IPS-18a (cell line): ENCODE results near the gene SOX21.
A peak's percentile ranks its signal among the peaks of the same experiment; 100 is the strongest.

Experiments
- H3K27ac ChIP-seq: one replicate; pipeline ENCODE4 v1.5.1; 2013; ENCODE audit warnings: low read length
- H3K27me3 ChIP-seq: one replicate; pipeline ENCODE4 v1.6.1; 2013; ENCODE audit warnings: mild to moderate bottlenecking, low read length; ENCODE audit not compliant: control insufficient read depth, insufficient read depth
- H3K36me3 ChIP-seq: one replicate; pipeline ENCODE4 v1.6.1; 2013; ENCODE audit warnings: low read depth, low read length; ENCODE audit not compliant: control insufficient read depth
- H3K4me1 ChIP-seq: one replicate; pipeline ENCODE4 v1.6.1; 2013; ENCODE audit warnings: low read depth, low read length; ENCODE audit not compliant: control insufficient read depth
- H3K4me3 ChIP-seq: one replicate; pipeline ENCODE4 v1.5.1; 2013; ENCODE audit warnings: low read length
- H3K9ac ChIP-seq: one replicate; pipeline ENCODE4 v1.6.1; 2013; ENCODE audit warnings: mild to moderate bottlenecking, low read length, moderate library complexity
- H3K9me3 ChIP-seq: one replicate; pipeline ENCODE4 v1.6.1; 2013; ENCODE audit warnings: low read depth, low read length; ENCODE audit not compliant: control insufficient read depth

SOX21 gene

DNA sequence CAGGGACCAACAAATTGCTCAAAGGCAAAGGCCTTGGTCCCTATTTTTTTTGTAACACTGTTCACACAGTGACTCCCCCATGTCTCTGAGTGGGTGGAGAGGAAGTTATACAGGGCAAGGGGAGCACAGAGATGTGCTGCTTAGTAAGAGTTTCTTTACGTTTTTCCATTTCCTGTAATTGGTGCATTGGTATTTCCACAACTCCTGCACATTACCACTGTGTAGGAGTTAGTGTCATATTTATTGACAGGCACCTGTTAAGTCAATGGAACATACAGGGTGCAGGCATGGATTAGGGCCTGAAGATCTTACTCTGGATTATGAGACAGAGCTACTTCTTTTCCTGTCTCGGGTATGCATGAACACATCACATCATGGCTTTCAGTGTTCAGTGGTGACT is 45.2 kb downstream of the SOX21 start:
- H3K27ac ChIP-seq: no peak overlapping the region

DNA sequence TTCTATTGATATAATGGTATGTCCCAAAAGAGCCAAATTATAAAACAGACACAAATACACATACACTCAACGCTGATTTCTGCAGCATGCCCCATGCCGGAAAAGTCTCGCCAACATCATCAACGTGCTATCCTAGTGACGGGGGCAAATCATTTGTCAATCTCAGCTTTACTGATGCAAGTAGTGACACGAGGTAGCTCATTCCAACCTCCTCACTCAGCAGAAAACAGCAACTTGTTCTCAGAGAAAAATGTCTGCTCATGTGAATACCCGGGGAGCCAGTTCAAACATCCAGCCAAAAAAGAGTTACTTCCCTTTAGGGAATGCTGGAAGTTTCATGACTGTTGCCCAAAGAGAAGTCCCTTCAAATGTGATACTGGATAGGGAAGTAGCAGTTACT is 46.3 kb downstream of the SOX21 start:
- no peak overlapping the region for H3K4me3 ChIP-seq
- H3K4me1 ChIP-seq: peaks cover 16% of the 10 kb centered on the region
- no peaks in the 10 kb centered on the region for H3K9me3 ChIP-seq
- no peaks in the 10 kb centered on the region for H3K36me3 ChIP-seq
- no peak overlapping the region for H3K9ac ChIP-seq
- no peak overlapping the region for H3K27ac ChIP-seq
- H3K27me3 ChIP-seq: peaks cover 11% of the 10 kb centered on the region

More for the DNA sequence above, 45.2 kb downstream of the SOX21 start:
- peaks cover 10% of the 10 kb centered on the region for H3K4me1 ChIP-seq
- H3K27me3 ChIP-seq: peaks cover 10% of the 10 kb centered on the region
- no peak overlapping the region for H3K4me3 ChIP-seq
- no peaks in the 10 kb centered on the region for H3K9me3 ChIP-seq
- no peak overlapping the region for H3K9ac ChIP-seq
- no peaks in the 10 kb centered on the region for H3K36me3 ChIP-seq

- H3K4me1 ChIP-seq: peaks cover 20% of the 10 kb centered on the region
- no peaks in the 10 kb centered on the region for H3K36me3 ChIP-seq
- no peak overlapping the region for H3K27ac ChIP-seq
- no peak overlapping the region for H3K9ac ChIP-seq
- H3K9me3 ChIP-seq: no peaks in the 10 kb centered on the region
- peaks cover 11% of the 10 kb centered on the region for H3K27me3 ChIP-seq
- no peak overlapping the region for H3K4me3 ChIP-seq
These were observed 47.5 kb downstream of the SOX21 start for GRCh38 chr13:94664889-94665288.

DNA sequence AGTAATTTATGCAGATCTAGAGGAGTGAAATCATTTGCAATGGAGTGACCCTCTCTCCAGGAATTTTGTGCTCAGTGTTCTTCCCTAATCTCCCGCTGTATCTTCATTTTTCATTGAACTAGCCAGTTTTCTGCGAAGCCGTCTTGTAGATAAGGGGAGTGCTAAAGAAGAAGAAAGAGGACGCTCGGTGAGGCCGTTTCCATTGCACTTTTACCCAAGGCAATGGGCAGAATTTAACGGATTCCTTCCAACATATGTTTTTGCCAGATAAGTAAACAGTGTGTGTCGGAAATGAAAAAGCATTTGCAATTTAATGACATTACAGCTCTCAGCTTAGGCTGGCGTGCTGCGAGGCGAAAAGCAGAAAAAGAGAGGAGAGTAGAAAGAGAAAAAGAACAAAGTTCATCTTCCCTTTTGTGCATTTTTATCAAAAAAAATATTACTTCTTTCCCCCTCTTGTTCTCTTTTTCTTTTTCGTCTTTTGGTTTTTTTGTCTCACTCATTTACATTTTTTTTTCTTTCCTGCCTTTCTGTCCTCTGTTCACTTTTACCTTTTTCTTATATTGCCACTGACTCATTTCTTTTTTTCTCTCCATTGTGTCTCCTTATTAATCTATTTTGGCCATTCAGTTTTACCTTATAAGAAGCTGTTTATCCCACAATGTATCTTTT is 49.9 kb downstream of the SOX21 start:
- Histone ChIP-seq H3K4me1 (peaks cover 20% of the 10 kb centered on the region), H3K27me3 (peaks cover 11% of the 10 kb centered on the region), H3K27ac (no peak overlapping the region), H3K9ac (no peak overlapping the region), H3K36me3 (no peaks in the 10 kb centered on the region), H3K9me3 (no peaks in the 10 kb centered on the region), H3K4me3 (peak overlapping the region; percentile 16)

DNA sequence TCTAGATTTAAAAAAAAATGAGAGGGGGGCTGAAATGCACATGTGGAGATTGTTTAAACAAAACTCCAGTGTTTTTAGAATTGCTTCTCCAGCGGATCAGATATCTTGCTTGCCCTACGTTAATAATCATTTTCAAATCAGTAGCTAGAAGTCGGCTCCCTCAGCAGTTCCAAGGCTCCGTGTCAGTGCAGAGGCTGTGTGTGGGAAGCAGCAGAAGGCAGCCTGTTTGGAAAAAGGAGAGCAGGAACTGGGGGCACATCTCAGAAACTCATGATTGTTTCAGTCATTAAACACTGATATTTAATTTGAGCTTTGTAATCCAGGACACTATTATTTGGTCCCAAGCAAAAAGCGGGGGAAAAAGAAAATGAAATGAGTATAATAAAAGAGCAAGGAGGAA is 50.9 kb downstream of the SOX21 start:
- no peak overlapping the region for H3K9ac ChIP-seq
- peaks cover 20% of the 10 kb centered on the region for H3K4me1 ChIP-seq
- H3K36me3 ChIP-seq: no peaks in the 10 kb centered on the region
- H3K9me3 ChIP-seq: no peaks in the 10 kb centered on the region
- no peak overlapping the region for H3K4me3 ChIP-seq
- no peak overlapping the region for H3K27ac ChIP-seq
- H3K27me3 ChIP-seq: peaks cover 11% of the 10 kb centered on the region

- Histone ChIP-seq H3K9ac (no peak overlapping the region), H3K4me3 (peak overlapping the region; percentile 11), H3K4me1 (peaks cover 20% of the 10 kb centered on the region), H3K36me3 (no peaks in the 10 kb centered on the region), H3K9me3 (no peaks in the 10 kb centered on the region), H3K27ac (no peak overlapping the region), H3K27me3 (peaks cover 11% of the 10 kb centered on the region)
These were observed 51.5 kb downstream of the SOX21 start for GRCh38 chr13:94660695-94661326.
